ENCODE measurements around the gene SSX2IP.
"Not testable (repeated sequence)": the region's sequence is repeated elsewhere in the genome, so short reads cannot be mapped to it uniquely, and the experiment has no call there.

SSX2IP gene

DNA sequence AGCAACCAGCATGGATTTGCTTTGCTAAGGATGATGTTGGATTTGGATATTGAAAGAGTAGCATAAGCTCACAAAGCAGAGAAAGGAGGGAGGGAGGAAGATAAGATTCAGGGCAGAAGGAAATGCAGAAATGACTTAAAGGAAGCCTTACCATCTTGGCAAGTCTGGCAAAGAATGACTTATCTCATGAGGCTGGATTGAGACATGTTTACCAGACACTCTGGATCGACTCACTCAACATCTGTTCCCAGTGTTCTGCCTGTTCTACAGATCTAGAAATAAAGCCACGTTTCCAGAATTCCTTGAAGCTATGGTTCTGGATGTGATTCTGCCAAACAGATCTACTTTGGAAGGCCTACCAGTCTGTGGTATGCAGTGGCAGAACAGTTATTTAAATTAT lies 77.2 kb downstream of the SSX2IP start:
- DNase-seq, result no peak

DNA sequence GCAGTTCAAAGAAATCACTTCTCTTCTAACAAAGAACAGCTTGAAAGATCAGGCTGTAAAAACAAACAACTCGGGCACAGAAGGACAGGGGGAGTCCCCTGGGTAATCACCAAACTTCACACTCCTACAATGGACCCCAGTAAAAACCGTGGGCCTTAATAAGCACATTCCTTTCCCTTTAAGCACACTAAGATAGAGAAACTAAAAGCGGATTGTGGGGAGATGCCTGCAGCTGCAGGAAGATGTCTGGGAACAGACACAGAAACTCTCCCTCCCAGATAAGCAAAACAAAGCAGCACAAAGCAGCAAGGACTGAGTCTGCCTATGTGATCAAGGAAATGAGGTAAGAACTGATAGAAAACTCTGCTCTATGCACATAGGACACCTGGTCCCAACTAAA lies 78.5 kb downstream of the SSX2IP start:
- no peak for DNase-seq

DNA sequence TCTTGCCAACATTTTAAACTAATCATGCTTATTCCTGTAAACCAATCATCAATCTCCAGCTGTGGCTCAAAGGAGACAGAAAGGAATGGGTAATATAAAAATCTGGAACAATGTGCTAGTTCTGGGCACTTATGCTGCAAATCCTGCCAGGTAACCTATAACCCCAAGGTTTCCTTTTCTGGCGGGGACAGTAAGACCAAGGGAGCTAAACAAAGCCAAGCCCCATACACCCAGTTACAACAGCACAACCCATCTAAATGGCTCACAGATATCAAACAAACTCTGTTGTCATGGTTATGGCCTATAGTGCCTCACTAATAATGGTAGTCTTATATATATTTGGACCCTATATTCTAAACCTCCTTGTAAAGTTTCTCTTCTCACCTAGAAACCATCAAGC lies 79.2 kb downstream of the SSX2IP start:
- no peak for DNase-seq

DNA sequence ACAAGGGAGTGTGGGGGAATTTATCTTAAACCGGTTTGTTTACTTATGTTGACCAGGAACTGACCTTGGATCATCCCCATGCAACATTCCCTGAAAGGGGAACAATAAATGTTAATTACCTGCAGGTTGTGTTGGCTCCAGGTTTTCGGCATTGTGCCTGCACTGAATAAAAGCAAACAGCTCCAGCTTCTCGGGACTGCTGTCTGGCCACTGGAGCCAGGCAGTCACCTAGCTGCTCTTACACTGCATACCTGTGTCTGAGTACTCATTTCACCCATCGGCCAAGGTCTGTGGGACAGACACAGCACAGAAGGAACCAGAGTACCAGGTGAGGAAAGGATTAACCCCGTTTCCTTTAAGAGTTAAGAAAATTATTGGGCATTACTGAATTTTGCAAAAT lies 83.3 kb downstream of the SSX2IP start:
- no peak for DNase-seq

DNA sequence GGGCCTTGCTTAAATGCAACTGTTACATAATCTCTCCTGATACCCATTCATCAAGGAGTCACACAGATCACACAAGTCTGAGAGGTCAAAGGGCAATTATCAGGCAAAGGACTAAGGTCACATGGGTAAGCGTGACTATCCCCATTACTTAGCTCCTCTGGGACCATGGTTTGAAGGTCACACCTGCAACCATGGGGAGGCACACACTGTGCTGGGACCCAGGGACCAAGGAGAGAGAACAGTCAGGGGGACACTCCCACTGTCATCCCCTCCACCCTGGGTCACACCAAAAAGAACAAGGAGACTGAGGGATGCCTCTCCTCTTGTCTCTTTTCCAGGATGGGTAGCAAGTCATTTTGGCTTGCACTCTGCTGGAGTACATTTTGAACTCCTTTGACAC lies 85.1 kb downstream of the SSX2IP start:
- no peak for DNase-seq

DNA sequence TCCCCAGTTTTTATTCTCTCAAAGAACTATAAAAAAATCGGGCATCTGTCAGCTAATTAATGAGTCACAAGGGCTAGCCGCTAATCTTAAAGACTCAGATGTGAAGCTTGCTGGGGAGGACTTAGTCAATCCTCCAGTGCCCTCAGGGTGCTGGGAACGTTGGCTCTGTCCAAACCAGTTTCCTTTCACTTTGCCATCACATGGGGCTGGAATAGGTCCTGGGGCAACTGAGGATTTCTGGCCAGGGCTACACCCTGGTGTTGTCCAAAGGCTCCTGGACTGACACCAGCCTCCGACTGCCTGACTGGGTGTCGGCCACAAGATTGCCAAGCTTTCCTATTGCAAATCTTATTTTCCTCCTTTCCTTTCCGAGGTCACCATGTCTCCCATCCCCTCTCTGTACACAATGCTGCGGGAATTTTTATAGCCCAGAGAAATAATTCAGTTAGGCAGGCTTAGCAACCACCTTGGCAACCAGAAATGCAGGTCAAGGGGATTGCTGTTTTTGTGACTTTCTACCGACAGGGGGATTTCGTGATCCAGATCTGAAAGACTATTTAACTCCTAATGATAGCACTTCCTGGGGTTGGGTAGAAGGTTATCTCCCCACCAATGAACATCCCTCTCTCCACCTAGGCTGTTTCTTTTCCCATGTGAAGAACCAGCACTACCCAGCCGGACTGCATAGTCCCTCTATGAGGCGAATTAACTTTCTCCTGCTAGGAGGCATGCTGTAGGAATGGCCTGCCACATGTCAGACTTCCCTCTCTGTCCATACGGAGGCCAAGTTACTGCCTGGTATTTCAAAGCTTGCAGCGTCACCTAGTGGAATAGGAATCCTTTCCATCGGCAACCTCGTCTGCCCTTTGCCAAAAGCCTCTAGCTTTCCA lies 86.1 kb downstream of the SSX2IP start:
- DNase-seq, result no peak

DNA sequence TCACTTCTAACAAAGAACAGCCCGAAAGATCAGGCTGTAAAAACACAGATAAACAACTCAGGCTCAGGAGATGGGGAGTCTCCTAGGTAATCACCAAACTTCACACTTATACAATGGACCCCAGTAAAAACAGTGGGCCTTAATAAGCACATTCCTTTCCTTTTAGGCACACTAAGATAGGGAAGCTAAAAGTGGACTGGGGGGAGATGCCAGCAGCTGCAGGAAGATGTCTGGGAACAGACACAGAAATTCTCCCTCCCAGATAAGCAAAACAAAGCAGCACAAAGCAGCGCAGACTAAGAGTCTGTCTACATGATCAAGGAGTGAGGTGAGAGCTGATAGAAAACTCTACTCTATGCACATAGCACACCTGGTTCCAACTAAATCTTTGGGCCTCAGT lies 87.0 kb downstream of the SSX2IP start:
- no peak for DNase-seq

DNA sequence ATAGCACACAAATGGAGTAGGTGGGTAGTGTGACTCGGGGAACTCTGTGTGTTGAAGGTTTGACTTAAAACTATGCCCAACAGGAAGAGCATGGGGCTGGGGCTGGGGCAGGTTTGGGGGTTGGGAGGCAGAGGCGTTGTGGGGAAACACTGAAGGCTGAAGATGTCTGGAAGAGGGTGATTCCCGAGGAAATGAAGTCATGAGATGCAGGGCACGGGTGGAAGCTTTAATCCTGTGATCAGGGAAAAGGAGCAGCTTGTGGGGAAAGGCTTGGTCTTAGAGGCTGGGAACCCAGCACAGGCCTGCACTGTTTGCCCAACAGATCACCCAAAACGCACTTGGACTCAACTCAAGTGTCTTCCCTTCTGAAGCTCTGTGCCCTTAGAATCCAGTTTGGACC lies 89.5 kb downstream of the SSX2IP start:
- DNase-seq, result no peak

DNA sequence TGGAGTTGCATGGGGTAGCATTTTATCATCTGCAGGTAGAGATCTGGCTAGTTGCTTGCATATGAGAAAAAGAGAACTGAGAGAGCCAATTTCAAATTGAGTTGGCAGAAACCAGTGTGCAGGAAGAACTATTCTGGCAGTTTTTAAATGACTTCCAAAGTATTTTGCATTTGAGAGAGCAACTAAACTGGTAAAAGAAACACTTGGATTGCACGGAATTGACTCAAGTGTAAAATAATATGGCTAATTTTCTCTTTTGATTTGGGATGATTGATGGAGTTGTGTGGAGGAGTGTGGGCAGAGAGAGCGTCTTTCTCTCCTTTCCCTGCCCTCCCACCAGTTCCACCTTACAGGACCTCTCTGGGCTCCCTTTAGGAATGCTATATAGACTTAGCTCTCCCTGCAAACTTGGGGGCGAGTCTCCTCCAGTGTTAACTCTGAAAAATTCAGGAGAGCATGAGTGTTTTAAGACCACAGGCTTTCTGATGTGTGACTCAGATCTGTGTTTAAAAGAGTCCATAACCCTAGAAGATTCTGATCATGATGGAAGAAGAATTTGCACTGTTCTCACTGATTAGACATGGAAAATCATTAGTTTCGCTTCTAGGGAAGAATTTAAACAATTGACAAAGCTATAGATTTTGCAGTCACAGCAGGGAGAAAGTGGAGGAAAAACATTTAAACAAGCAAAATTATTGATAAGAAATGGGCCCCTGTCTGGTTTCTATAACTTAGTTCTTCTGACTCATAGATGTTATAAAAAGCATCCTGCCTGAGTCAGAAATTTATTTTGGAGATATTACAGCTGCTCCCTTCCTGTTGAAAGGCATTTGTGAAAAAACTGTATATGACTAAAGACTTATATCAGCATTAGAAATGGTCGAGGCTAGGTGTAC lies 91.2 kb downstream of the SSX2IP start:
- DNase-seq, result no peak

DNA sequence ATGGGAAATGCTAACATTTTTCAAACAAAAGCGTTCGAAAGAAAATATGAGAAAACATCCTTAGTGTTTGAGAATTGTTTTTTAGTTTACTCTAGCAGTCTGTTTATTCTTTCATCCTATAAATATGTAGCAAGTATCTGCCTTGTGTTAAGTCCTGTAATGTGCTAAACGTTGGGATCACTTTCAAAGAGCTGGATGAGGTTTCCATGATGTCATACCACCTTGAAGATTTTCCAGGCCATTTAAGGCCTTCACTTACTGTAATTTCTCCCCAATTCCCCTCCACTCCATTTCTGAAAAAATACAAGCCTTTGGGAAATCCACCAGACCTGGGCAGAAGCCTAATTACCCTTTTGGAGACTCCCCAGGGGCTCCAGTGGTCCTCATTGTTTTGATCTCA lies 91.8 kb downstream of the SSX2IP start:
- DNase-seq, result no peak

DNA sequence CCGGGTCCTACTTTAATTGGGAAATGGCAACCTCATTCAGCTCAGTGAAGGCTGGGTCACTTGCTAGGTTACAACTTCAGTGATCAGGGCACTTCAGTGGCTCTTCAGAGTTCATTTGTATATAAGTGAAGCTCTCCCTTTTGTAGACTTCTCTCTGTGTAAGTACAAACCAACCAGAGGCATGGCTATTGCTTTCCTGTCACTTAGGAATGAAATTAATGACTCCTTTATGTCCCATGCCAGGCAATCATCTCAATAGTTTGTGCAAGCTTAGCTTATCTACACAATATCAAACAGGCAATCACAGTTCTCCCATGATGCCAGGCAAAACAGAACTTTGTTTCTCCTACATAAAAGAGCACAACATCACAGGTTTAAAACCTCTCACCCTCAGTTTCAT lies 93.2 kb downstream of the SSX2IP start:
- no peak for DNase-seq

DNA sequence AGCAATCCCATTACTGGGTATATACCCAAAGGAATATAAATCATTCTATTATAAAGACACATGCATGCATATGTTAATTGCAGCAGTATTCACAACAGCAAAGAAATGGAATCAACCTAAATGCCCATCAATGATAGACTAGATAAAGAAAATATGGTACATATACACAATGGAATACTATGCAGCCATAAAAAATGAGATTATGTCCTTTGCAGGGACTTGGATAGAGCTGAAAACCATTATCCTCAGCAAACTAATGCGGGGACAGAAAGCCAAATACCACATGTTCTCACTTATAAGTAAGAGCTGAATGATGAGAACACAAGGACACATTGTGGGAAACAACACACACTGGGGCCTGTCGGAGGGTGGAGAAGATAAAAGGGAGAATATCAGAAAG lies 95.3 kb downstream of the SSX2IP start:
- DNase-seq, result not testable (repeated sequence)
